NCI-H226 (cell line): ENCODE data around the gene HNRNPUL2.
A peak's percentile ranks its signal among the peaks of the same experiment; 100 is the strongest.
"Not testable (repeated sequence)": the region's sequence is repeated elsewhere in the genome, so short reads cannot be mapped to it uniquely, and the experiment has no call there.

ENCODE experiments used
- DNase-seq: peaks from one replicate; pipeline ENCODE4 v3.0.0-alpha.2; 2015

Gene HNRNPUL2

GRCh38 chr11:62727165-62727871 lies at the start of gene HNRNPUL2:
Gene HNRNPUL2 (minus strand): TSS chr11:62727457. CDS start chr11:62727156, 301 bp downstream.
- peak; percentile 99 for DNase-seq

- no peak for DNase-seq
These were observed 48.4 kb upstream of the HNRNPUL2 start for GRCh38 chr11:62775646-62776045.

- no peak for DNase-seq
These were observed 47.1 kb upstream of the HNRNPUL2 start for GRCh38 chr11:62774407-62774806.

- DNase-seq, result peak; percentile 98
These were observed 44.1 kb upstream of the HNRNPUL2 start, which contains the start of gene TAF6L for GRCh38 chr11:62771144-62772021. Gene TAF6L (plus strand): TSS chr11:62771396. CDS start chr11:62775784, 4,388 bp downstream.

GRCh38 chr11:62770778-62771143 lies 43.5 kb upstream of the HNRNPUL2 start:
- DNase-seq, result no peak

GRCh38 chr11:62760867-62761227 lies 33.6 kb upstream of the HNRNPUL2 start:
- DNase-seq, result not testable (repeated sequence)

- no peak for DNase-seq
These were observed 30.9 kb upstream of the HNRNPUL2 start for GRCh38 chr11:62757846-62758788.

GRCh38 chr11:62755086-62755615 lies 27.9 kb upstream of the HNRNPUL2 start:
- DNase-seq, result no peak

GRCh38 chr11:62753736-62754603 lies 26.7 kb upstream of the HNRNPUL2 start, which contains the start of gene ZBTB3:
Gene ZBTB3 (minus strand): TSS chr11:62754160. CDS start chr11:62753664, 496 bp downstream.
- peak; percentile 97 for DNase-seq

- no peak for DNase-seq
These were observed 25.9 kb upstream of the HNRNPUL2 start for GRCh38 chr11:62752994-62753735.

GRCh38 chr11:62752177-62752785 lies 25.0 kb upstream of the HNRNPUL2 start:
- DNase-seq, result no peak

- DNase-seq, result not testable (repeated sequence)
These were observed 22.7 kb upstream of the HNRNPUL2 start for GRCh38 chr11:62749931-62750330.

GRCh38 chr11:62747475-62748160 lies 20.4 kb upstream of the HNRNPUL2 start:
- DNase-seq, result no peak

- DNase-seq, result no peak
These were observed 9.9 kb upstream of the HNRNPUL2 start for GRCh38 chr11:62737196-62737595.

GRCh38 chr11:62732830-62733229 lies 5.6 kb upstream of the HNRNPUL2 start:
- DNase-seq, result no peak

- DNase-seq, result not testable (repeated sequence)
These were observed 2.8 kb upstream of the HNRNPUL2 start for GRCh38 chr11:62730076-62730475.

- DNase-seq, result peak; percentile 83
These were observed 1.1 kb upstream of the HNRNPUL2 start, which contains the start of gene TTC9C for GRCh38 chr11:62728171-62728988. Gene TTC9C (plus strand): TSS chr11:62728486. CDS start chr11:62728849, 363 bp downstream.

GRCh38 chr11:62727872-62728170 lies 564 bp upstream of the HNRNPUL2 start:
- DNase-seq, result peak; percentile 88

GRCh38 chr11:62726915-62727164 lies 417 bp downstream of the HNRNPUL2 start:
- no peak for DNase-seq
